H1 (cell line): ENCODE data around the gene NFIC. TPM values are rescaled to one million over a fixed set of nuclear protein-coding genes. Genes with fewer than 3 reads are reported as not detected.

Source experiments
- CTCF ChIA-PET: fragments of 300-600 bp; sonication (Branson Sonifier 250); formaldehyde crosslinking; loops from one replicate; lab custom pipeline; 2021; ENCODE audit not compliant: partially characterized antibody; lab: Charles Lee
- POLR2A ChIA-PET: fragments of 300-600 bp; sonication (Branson Sonifier 250); formaldehyde crosslinking; loops from one replicate; lab custom pipeline; 2021; ENCODE audit warnings: inconsistent platforms; ENCODE audit not compliant: partially characterized antibody; lab: Charles Lee
- DNase-seq, 2 experiments: peaks; one replicate each; pipeline versions ENCODE4 v3.0.0 to v3.0.0-alpha.2; 2010 to 2022; ENCODE audit warnings: low spot score in 2 of 2, low read depth in 1 of 2, mixed read lengths in 1 of 2
- FAIRE-seq: peaks from 2 replicates; lab custom pipeline; 2011; peaks lifted over from hg19 to GRCh38; lab: Jason Lieb, UNC
- H2AFZ ChIP-seq: 2 replicates; pipeline ENCODE4 v1.8.1; 2012; ENCODE audit warnings: low read length, inconsistent platforms
- H2AK5ac ChIP-seq: 2 replicates; pipeline ENCODE4 v1.6.1; 2013; ENCODE audit warnings: low read depth, low read length
- H2BK120ac ChIP-seq: replicated peaks from 2 replicates; pipeline ENCODE3; 2013; ENCODE audit warnings: low read depth, low read length, inconsistent platforms
- H2BK12ac ChIP-seq: 2 replicates; pipeline ENCODE4 v1.6.1; 2013; ENCODE audit warnings: low read depth, low read length
- H2BK15ac ChIP-seq: 2 replicates; pipeline ENCODE4 v1.6.1; 2013; ENCODE audit warnings: low read length
- H2BK20ac ChIP-seq: 2 replicates; pipeline ENCODE4 v1.6.1; 2013; ENCODE audit warnings: low read length
- H2BK5ac ChIP-seq: 2 replicates; pipeline ENCODE4 v1.6.1; 2013; ENCODE audit warnings: low read depth, low read length
- H3K14ac ChIP-seq: 2 replicates; pipeline ENCODE4 v1.6.1; 2013; ENCODE audit warnings: inconsistent platforms; ENCODE audit not compliant: insufficient read length
- H3K18ac ChIP-seq: 2 replicates; pipeline ENCODE4 v1.6.1; 2013; ENCODE audit warnings: low read length; ENCODE audit errors: extremely low read depth
- H3K23ac ChIP-seq: 2 replicates; pipeline ENCODE4 v1.6.1; 2013; ENCODE audit warnings: inconsistent platforms; ENCODE audit not compliant: insufficient read length
- H3K23me2 ChIP-seq: 2 replicates; pipeline ENCODE4 v1.6.1; 2013; ENCODE audit warnings: low read depth, low read length
- H3K27ac ChIP-seq: 2 replicates; pipeline ENCODE4 v1.6.1; 2011; ENCODE audit warnings: low read depth, low read length, inconsistent platforms
- H3K27me3 ChIP-seq, 4 experiments: replicated peaks in 1 of 4; 1 replicate in 1 of 4; 2 replicates in 3 of 4; pipeline versions ENCODE4 v1.6.1 to v1.8.1; 2011 to 2013; ENCODE audit warnings: low read length in 3 of 4, mild to moderate bottlenecking in 3 of 4, inconsistent platforms in 2 of 4, mixed read lengths in 2 of 4, moderate library complexity in 1 of 4; ENCODE audit not compliant: control insufficient read depth in 3 of 4, insufficient read depth in 3 of 4; ENCODE audit errors: extremely low read depth in 1 of 4
- H3K36me3 ChIP-seq, 4 experiments: 2 replicates each; pipeline versions ENCODE4 v1.6.1 to v1.8.1; 2011 to 2013; ENCODE audit warnings: mild to moderate bottlenecking in 4 of 4, low read length in 3 of 4, moderate library complexity in 2 of 4, control low read depth in 1 of 4, inconsistent platforms in 1 of 4; ENCODE audit not compliant: insufficient read depth in 4 of 4, control insufficient read depth in 2 of 4
- H3K4ac ChIP-seq: replicated peaks from 2 replicates; pipeline ENCODE3; 2013; ENCODE audit warnings: low read length, low read depth, mixed read lengths, inconsistent platforms; ENCODE audit not compliant: insufficient read length
- H3K4me1 ChIP-seq, 4 experiments: replicated peaks in 1 of 4; 1 replicate in 1 of 4; 2 replicates in 3 of 4; pipeline versions ENCODE4 v1.6.1 to v1.8.1; 2011 to 2013; ENCODE audit warnings: low read length in 3 of 4, inconsistent platforms in 2 of 4, mixed read lengths in 1 of 4; ENCODE audit not compliant: insufficient read depth in 4 of 4, control insufficient read depth in 3 of 4
- H3K4me2 ChIP-seq, 2 experiments: 2 replicates each; pipeline versions ENCODE4 v1.6.1 to v1.8.1; 2011 to 2013; ENCODE audit warnings: low read depth in 2 of 2, low read length in 2 of 2, control low read depth in 1 of 2, inconsistent platforms in 1 of 2, mild to moderate bottlenecking in 1 of 2; ENCODE audit not compliant: insufficient read depth in 1 of 2
- H3K4me3 ChIP-seq, 4 experiments: fragments of 200-600, 300-600 bp in 1 of 4; sonication (generic), shearing (Covaris generic), sonication (Bioruptor Twin) in 1 of 4; 2 replicates each; pipeline versions ENCODE4 v1.5.1 to v1.8.1; 2011 to 2016; ENCODE audit warnings: low read length in 4 of 4, low read depth in 3 of 4, control low read depth in 2 of 4, inconsistent platforms in 2 of 4, mild to moderate bottlenecking in 2 of 4, mixed read lengths in 1 of 4, moderate library complexity in 1 of 4; ENCODE audit not compliant: insufficient read depth in 2 of 4; ENCODE audit errors: extremely low read depth in 1 of 4
- H3K56ac ChIP-seq: replicated peaks from 2 replicates; pipeline ENCODE3; 2013; ENCODE audit warnings: low read depth, mild to moderate bottlenecking, mixed read lengths, low read length, inconsistent platforms; ENCODE audit not compliant: insufficient read length
- H3K79me1 ChIP-seq: 2 replicates; pipeline ENCODE4 v1.6.1; 2013; ENCODE audit warnings: low read depth, low read length, control low read depth
- H3K79me2 ChIP-seq, 2 experiments: 2 replicates each; pipeline versions ENCODE4 v1.6.1 to v1.8.1; 2012 to 2013; ENCODE audit warnings: low read length in 2 of 2, mild to moderate bottlenecking in 2 of 2, inconsistent platforms in 1 of 2; ENCODE audit not compliant: insufficient read depth in 2 of 2, control insufficient read depth in 1 of 2
- H3K9ac ChIP-seq, 4 experiments: replicated peaks in 1 of 4; 1 replicate in 1 of 4; 2 replicates in 3 of 4; pipeline versions ENCODE4 v1.6.1 to v1.8.1; 2011 to 2013; ENCODE audit warnings: low read depth in 3 of 4, low read length in 3 of 4, control low read depth in 2 of 4, mild to moderate bottlenecking in 2 of 4, moderate library complexity in 2 of 4, inconsistent platforms in 1 of 4; ENCODE audit errors: extremely low read depth in 1 of 4
- H3K9me3 ChIP-seq, 2 experiments: 2 replicates each; pipeline versions ENCODE4 v1.6.1 to v1.8.1; 2012 to 2013; ENCODE audit warnings: mild to moderate bottlenecking in 2 of 2, moderate library complexity in 2 of 2, control low read depth in 1 of 2, inconsistent platforms in 1 of 2, low read depth in 1 of 2, low read length in 1 of 2, mixed read lengths in 1 of 2; ENCODE audit not compliant: insufficient read depth in 2 of 2
- H4K20me1 ChIP-seq, 2 experiments: replicated peaks in 1 of 2; 2 replicates each; pipeline versions ENCODE3 to v1.8.1; 2011 to 2013; ENCODE audit warnings: inconsistent platforms in 2 of 2, low read length in 2 of 2, mild to moderate bottlenecking in 1 of 2; ENCODE audit not compliant: insufficient read depth in 2 of 2, control insufficient read depth in 1 of 2
- H4K5ac ChIP-seq: 2 replicates; pipeline ENCODE4 v1.6.1; 2013; ENCODE audit warnings: low read length, low read depth, mixed read lengths, inconsistent platforms; ENCODE audit not compliant: insufficient read length
- H4K8ac ChIP-seq: 2 replicates; pipeline ENCODE4 v1.8.0; 2013; ENCODE audit warnings: mild to moderate bottlenecking, moderate library complexity, low read length, inconsistent platforms; ENCODE audit not compliant: insufficient read depth; ENCODE audit errors: extremely low read depth
- H4K91ac ChIP-seq: replicated peaks from 2 replicates; pipeline ENCODE3; 2013; ENCODE audit warnings: low read length, mixed read lengths, inconsistent platforms; ENCODE audit not compliant: insufficient read length
- CBX8 ChIP-seq: fragments of 300-800, 300-1000 bp; sonication (generic); IDR thresholded peaks from 2 replicates; pipeline ENCODE4 v1.7.1; 2016; ENCODE audit warnings: low read depth, low read length, borderline replicate concordance
- EZH2 ChIP-seq: fragments of 200-600 bp; sonication (generic); IDR thresholded peaks from 2 replicates; pipeline ENCODE4 v1.7.1; 2012; ENCODE audit warnings: low read depth, mild to moderate bottlenecking, moderate library complexity, low read length, inconsistent platforms; ENCODE audit not compliant: severe bottlenecking
- KDM1A ChIP-seq: fragments of 200-600, 300-600 bp; sonication (generic); IDR thresholded peaks from 2 replicates; pipeline ENCODE4 v1.7.1; 2016; ENCODE audit warnings: mild to moderate bottlenecking, low read length, borderline replicate concordance
- POLR2A ChIP-seq, 2 experiments: IDR thresholded peaks; 1 replicate in 1 of 2; 2 replicates in 1 of 2; pipeline ENCODE4 v1.6.1; 2011; ENCODE audit warnings: low read depth in 2 of 2, low read length in 2 of 2, mild to moderate bottlenecking in 2 of 2; ENCODE audit errors: control extremely low read depth in 1 of 2
- RNF2 ChIP-seq: fragments of 200-900, 300-1000 bp; sonication (generic); IDR thresholded peaks from 2 replicates; pipeline ENCODE4 v1.7.1; 2016; ENCODE audit warnings: borderline replicate concordance, low read depth, mild to moderate bottlenecking, antibody characterized with exemption, low read length; ENCODE audit not compliant: poor library complexity, severe bottlenecking; ENCODE audit errors: missing control alignments
- SAP30 ChIP-seq: fragments of 300-600 bp; sonication (generic); IDR thresholded peaks from 2 replicates; pipeline ENCODE4 v1.7.1; 2012; ENCODE audit warnings: low read length, moderate library complexity, mild to moderate bottlenecking, inconsistent platforms; ENCODE audit not compliant: insufficient read depth, insufficient replicate concordance
- SIN3A ChIP-seq, 2 experiments: IDR thresholded peaks in 1 of 2; conservative IDR thresholded peaks in 1 of 2; 2 replicates each; pipeline ENCODE4 v1.6.1; 2011 to 2012; ENCODE audit warnings: low read length in 2 of 2, improper control_type of control experiment in 1 of 2, low read depth in 1 of 2, mild to moderate bottlenecking in 1 of 2
- SUZ12 ChIP-seq: fragments of 200-600 bp; sonication (generic); IDR thresholded peaks from 2 replicates; pipeline ENCODE4 v1.6.1; 2012; ENCODE audit warnings: mild to moderate bottlenecking, inconsistent platforms, low read length, moderate library complexity, mixed read lengths
- WGBS, 2 experiments: shearing (Covaris generic) in 1 of 2; methylation state at CpG; one replicate each; pipeline versions ENCODE4 v1.1.6 to v1.1.7; 2013 to 2015; ENCODE audit warnings: low lambda C conversion rate in 2 of 2, mixed read lengths in 2 of 2, inconsistent platforms in 1 of 2, low coverage in 1 of 2, missing lambda C conversion rate in 1 of 2; ENCODE audit not compliant: insufficient replicate concordance in 2 of 2, insufficient coverage in 1 of 2, insufficient read length in 1 of 2; ENCODE audit errors: extremely low coverage in 1 of 2, missing lambda C conversion rate in 1 of 2; 5-methylcytosine and 5-hydroxymethylcytosine counted together
- polyA plus RNA-seq, 7 experiments: library from polyadenylated mRNA; depleted of rRNA in 3 of 7; stranded (reverse) in 5 of 7; unstranded in 2 of 7; fragments of >200 nt in 5 of 7; fragments of 200-250 nt in 2 of 7; gene quantifications; 1 replicate in 5 of 7; 2 replicates in 1 of 7; 4 replicates in 1 of 7; pipeline versions ENCODE4 v1.2.1 to v1.2.3, GENCODE V29; 2011 to 2013; ENCODE audit warnings: missing spikeins in 2 of 7, mixed read lengths in 2 of 7
- total RNA-seq: library from RNA; stranded (reverse); fragmentation: NEBNext Ultra II Directional; extraction: Animal tissue kit (Norgen Biotek cat#: 25700); gene quantifications from 2 replicates; pipeline ENCODE4 v1.2.1, GENCODE V29; 2021
- TF ChIP-seq, protein P1 (sequence below): IDR thresholded peaks from 2 replicates; pipeline ENCODE4 v1.6.1; 2011; ENCODE audit warnings: low read length, improper control_type of control experiment

NFIC gene
- total and polyA plus RNA-seq, 2 of the 8 experiments (the other 6 are each of a cell fraction or from before 2014, with no cell fraction given): 0.56 to 3.2 TPM

DNA sequence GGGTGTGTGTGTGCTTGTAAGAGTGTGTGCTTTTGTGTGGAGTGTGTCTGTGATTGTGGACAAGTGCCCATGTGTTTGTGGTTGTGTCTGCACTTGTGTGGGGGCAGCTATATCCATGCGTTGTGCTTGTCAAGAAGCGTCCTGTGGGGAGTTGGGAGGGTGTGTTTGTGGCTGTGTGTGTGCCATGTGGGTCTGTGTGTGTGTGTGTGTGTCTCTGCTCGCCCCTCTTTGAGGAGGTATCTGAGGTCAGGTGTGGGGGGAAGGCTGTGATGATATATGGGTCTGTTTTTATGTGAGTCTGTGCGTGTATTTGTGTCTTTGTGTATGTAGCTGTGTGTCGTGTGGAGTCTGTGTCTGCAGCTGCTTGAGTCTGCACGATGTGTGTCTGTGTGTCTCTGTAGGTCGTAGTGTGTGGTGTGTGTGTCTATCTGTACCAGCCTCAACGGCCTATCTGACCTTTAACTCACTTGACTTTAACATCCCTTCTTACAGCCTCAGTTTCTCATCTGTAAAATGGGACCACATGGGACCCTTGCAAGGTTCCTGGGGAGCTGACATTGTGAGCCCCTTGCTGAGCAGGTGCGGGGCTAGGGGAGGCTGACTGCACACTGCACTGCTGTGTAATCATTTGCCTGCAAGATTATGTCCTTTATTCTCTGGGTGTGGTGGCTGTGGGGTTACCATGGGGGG lies 4.0 kb upstream of the NFIC start:
- DNase-seq (no peak), FAIRE-seq (no peak)
- H3K9ac ChIP-seq: no peak overlapping the region
- TF ChIP-seq SAP30: no peak
- peak; percentile 59 for TF ChIP-seq EZH2
- no peak for TF ChIP-seq SIN3A (conservative IDR thresholded peaks at IDR 0.05 in 1 of 2, IDR thresholded peaks at IDR 0.05 in 1 of 2; ENCODE audit: low read depth in 1 of 2, low read length in 2 of 2)
- peak; percentile 41 for TF ChIP-seq KDM1A
- TF ChIP-seq, protein P1, sequence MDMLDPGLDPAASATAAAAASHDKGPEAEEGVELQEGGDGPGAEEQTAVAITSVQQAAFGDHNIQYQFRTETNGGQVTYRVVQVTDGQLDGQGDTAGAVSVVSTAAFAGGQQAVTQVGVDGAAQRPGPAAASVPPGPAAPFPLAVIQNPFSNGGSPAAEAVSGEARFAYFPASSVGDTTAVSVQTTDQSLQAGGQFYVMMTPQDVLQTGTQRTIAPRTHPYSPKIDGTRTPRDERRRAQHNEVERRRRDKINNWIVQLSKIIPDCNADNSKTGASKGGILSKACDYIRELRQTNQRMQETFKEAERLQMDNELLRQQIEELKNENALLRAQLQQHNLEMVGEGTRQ: no peak
- TF ChIP-seq CBX8: no peak
- peak; percentile 45 for TF ChIP-seq RNF2
- peak; percentile 87; the same call in 1 of the 2 replicates for TF ChIP-seq SUZ12
- TF ChIP-seq POLR2A (IDR thresholded peaks at IDR 0.05; ENCODE audit: control extremely low read depth in 1 of 2, low read depth in 2 of 2, low read length in 2 of 2): no peak

More for the DNA sequence above, 4.0 kb upstream of the NFIC start:
- H3K23me2 ChIP-seq: peaks cover 10% of the 10 kb centered on the region; the same call in 1 of the 2 replicates
- no peak overlapping the region for H3K27ac ChIP-seq
- no peak overlapping the region for H3K4ac ChIP-seq
- peaks cover 92 to 95% (median 93%) of the 10 kb centered on the region in 4 experiments for H3K27me3 ChIP-seq
- CTCF ChIA-PET: interaction anchor here (0.6 to 2.1 kb wide), 5 partner anchors 9 to 367 kb away, joined by 3 to 5 read pairs (median 3); no protein-coding TSS in a partner anchor
- H2BK120ac ChIP-seq: no peak overlapping the region
- H3K18ac ChIP-seq: no peak overlapping the region
- POLR2A ChIA-PET: interaction anchor here (0.6 to 1.9 kb wide), 2 partner anchors 8 to 10 kb away, joined by 3 to 9 read pairs; no protein-coding TSS in a partner anchor
- peaks cover 8 to 17% (median 9%) of the 10 kb centered on the region in 4 experiments for H3K4me1 ChIP-seq
- peaks cover 12 to 39% of the 10 kb centered on the region in 2 experiments for H4K20me1 ChIP-seq
- H3K56ac ChIP-seq: no peak overlapping the region
- H2BK5ac ChIP-seq: no peak overlapping the region
- peaks cover 0 to 13% (median 0%) of the 10 kb centered on the region in 4 experiments; a peak in 1 of 8 replicates for H3K36me3 ChIP-seq
- H4K5ac ChIP-seq: no peak overlapping the region
- H3K4me2 ChIP-seq: peak overlapping the region in 1 of 2 experiments; percentile 12; a peak in 1 of 4 replicates
- H4K91ac ChIP-seq: no peak overlapping the region
- no peaks in the 10 kb centered on the region; a peak in 1 of 4 replicates for H3K9me3 ChIP-seq
- 0 out of 2 replicates have a peak overlapping the region, but pooled peaks have one; percentile 53 for H2BK15ac ChIP-seq
- H2AK5ac ChIP-seq: peak overlapping the region; percentile 44; the same call in 1 of the 2 replicates
- H3K23ac ChIP-seq: no peak overlapping the region
- no peak overlapping the region for H3K4me3 ChIP-seq
- H3K14ac ChIP-seq: no peak overlapping the region
- no peak overlapping the region for H2BK20ac ChIP-seq
- no peaks in the 10 kb centered on the region for H3K79me1 ChIP-seq
- H3K79me2 ChIP-seq: no peaks in the 10 kb centered on the region
- H4K8ac ChIP-seq: no peak overlapping the region
- H2AFZ ChIP-seq: no peak overlapping the region
- 0 out of 2 replicates have a peak overlapping the region, but pooled peaks have one; percentile 29 for H2BK12ac ChIP-seq
- WGBS, 2 experiments: 30% methylated on average over 9 of the region's 9 CpGs; no CpG with 5 or more reads in 1 of the 2 experiments
